ENCODE results near the gene ASB7. TPM values are rescaled to one million over a fixed set of nuclear protein-coding genes. Genes with fewer than 3 reads are reported as not detected.

ASB7 gene
- total and polyA plus RNA-seq, 2 experiments from 2014 or later: 4.1 to 13.9 TPM

DNA sequence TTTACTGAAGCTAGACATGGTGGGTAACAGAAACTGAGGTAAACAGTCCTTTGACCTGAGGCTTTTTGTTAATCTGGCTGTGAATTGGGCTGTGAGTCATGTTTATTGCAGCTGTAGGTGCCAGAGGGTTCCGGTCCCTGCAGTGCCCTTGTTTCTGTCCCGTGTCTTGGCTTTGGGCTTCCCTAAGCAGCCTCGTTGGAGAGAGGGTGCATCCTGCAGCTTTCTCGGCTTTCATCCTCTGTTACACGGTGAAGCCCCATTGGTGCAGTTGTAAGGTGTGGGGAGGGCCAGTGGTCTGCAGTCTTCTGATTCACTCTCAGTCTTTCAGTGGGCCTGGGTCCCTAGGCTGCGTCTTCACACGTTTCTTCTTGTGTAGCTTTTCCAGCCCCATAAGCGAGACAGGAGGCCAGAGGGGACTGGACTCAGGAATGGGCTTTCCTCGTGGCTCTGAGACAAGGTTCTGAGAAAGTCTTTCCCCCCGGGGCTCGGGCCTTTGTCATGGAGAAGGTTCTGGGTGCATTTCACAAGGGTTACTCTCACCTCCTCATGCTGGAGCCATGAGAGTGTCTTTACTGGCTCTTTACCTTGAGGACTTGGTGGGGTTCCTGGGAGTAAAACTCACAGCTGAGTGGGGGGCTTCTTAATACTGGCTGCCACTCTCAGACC, 33.1 kb downstream of the ASB7 start (continued):
- TF ChIP-seq, protein P1, sequence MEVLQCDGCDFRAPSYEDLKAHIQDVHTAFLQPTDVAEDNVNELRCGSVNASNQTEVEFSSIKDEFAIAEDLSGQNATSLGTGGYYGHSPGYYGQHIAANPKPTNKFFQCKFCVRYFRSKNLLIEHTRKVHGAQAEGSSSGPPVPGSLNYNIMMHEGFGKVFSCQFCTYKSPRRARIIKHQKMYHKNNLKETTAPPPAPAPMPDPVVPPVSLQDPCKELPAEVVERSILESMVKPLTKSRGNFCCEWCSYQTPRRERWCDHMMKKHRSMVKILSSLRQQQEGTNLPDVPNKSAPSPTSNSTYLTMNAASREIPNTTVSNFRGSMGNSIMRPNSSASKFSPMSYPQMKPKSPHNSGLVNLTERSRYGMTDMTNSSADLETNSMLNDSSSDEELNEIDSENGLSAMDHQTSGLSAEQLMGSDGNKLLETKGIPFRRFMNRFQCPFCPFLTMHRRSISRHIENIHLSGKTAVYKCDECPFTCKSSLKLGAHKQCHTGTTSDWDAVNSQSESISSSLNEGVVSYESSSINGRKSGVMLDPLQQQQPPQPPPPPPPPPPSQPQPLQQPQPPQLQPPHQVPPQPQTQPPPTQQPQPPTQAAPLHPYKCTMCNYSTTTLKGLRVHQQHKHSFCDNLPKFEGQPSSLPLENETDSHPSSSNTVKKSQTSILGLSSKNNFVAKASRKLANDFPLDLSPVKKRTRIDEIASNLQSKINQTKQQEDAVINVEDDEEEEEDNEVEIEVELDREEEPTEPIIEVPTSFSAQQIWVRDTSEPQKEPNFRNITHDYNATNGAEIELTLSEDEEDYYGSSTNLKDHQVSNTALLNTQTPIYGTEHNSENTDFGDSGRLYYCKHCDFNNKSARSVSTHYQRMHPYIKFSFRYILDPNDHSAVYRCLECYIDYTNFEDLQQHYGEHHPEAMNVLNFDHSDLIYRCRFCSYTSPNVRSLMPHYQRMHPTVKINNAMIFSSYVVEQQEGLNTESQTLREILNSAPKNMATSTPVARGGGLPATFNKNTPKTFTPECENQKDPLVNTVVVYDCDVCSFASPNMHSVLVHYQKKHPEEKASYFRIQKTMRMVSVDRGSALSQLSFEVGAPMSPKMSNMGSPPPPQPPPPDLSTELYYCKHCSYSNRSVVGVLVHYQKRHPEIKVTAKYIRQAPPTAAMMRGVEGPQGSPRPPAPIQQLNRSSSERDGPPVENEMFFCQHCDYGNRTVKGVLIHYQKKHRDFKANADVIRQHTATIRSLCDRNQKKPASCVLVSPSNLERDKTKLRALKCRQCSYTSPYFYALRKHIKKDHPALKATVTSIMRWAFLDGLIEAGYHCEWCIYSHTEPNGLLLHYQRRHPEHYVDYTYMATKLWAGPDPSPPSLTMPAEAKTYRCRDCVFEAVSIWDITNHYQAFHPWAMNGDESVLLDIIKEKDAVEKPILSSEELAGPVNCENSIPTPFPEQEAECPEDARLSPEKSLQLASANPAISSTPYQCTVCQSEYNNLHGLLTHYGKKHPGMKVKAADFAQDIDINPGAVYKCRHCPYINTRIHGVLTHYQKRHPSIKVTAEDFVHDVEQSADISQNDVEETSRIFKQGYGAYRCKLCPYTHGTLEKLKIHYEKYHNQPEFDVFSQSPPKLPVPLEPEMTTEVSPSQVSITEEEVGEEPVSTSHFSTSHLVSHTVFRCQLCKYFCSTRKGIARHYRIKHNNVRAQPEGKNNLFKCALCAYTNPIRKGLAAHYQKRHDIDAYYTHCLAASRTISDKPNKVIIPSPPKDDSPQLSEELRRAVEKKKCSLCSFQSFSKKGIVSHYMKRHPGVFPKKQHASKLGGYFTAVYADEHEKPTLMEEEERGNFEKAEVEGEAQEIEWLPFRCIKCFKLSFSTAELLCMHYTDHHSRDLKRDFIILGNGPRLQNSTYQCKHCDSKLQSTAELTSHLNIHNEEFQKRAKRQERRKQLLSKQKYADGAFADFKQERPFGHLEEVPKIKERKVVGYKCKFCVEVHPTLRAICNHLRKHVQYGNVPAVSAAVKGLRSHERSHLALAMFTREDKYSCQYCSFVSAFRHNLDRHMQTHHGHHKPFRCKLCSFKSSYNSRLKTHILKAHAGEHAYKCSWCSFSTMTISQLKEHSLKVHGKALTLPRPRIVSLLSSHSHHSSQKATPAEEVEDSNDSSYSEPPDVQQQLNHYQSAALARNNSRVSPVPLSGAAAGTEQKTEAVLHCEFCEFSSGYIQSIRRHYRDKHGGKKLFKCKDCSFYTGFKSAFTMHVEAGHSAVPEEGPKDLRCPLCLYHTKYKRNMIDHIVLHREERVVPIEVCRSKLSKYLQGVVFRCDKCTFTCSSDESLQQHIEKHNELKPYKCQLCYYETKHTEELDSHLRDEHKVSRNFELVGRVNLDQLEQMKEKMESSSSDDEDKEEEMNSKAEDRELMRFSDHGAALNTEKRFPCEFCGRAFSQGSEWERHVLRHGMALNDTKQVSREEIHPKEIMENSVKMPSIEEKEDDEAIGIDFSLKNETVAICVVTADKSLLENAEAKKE (CRISPR knock-in tag; IDR thresholded peaks at IDR 0.05): peak; percentile 53; the same call in 1 of the 2 replicates

DNA sequence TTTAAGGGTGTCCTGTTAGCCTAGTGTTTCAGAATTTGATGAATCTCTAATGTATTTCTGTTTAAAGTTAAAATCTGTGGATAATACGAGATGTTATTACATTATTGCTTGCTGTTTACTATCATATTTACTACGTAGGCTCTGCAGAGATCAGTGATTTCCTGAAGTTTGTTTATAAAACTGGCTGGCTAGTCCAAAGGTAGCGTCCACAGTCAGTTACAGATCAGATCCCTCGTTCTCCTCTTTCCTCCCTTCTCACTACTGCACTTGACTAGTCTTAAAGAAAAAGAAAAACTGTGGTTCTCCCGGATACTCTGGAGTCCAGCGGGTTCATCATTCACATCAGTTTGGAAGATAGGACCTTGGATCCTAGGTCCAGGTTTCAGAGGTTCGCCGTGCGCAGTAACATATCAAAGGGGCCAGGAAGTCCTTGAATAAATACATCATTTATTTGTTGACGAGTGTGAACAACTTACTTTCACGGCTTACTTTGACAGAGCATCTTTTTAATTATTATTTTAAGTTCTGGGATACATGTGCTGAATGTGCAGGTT, 35.9 kb downstream of the ASB7 start:
- no peak overlapping the region for H3K4me3 ChIP-seq
- H3K9me2 ChIP-seq (ENCODE audit: insufficient read depth): no peaks in the 10 kb centered on the region
- ATAC-seq: no peak
- H3K4me2 ChIP-seq: no peak overlapping the region
- H3K4me1 ChIP-seq (ENCODE audit: insufficient read depth): peaks cover 19% of the 10 kb centered on the region
- no peaks in the 10 kb centered on the region for H3K27me3 ChIP-seq (ENCODE audit: insufficient read depth)
- H3K4me3 Mint-ChIP-seq: no peak overlapping the region
- H4K20me1 ChIP-seq (replicated peaks; ENCODE audit: insufficient read depth): peaks cover 10% of the 10 kb centered on the region
- peaks cover 84% of the 10 kb centered on the region for H3K79me2 ChIP-seq (replicated peaks; ENCODE audit: insufficient read depth)
- H3K9me3 Mint-ChIP-seq: no peaks in the 10 kb centered on the region
- no peaks in the 10 kb centered on the region for H3F3A ChIP-seq (replicated peaks; ENCODE audit: low read depth)
- H3K36me3 ChIP-seq (ENCODE audit: insufficient read depth): no peaks in the 10 kb centered on the region
- no peak overlapping the region for H3K27ac ChIP-seq (ENCODE audit: low read depth)
- no peak overlapping the region for H2AFZ ChIP-seq
- H3K4me1 Mint-ChIP-seq: peaks cover 37% of the 10 kb centered on the region
- no peaks in the 10 kb centered on the region for H3K36me3 Mint-ChIP-seq (ENCODE audit: low read depth)
- no peak for DNase-seq (ENCODE audit: low spot score)
- H3K27me3 Mint-ChIP-seq (ENCODE audit: insufficient read depth, low read depth, poor library complexity): no peaks in the 10 kb centered on the region
- no peak overlapping the region for H3K27ac Mint-ChIP-seq
- no peak for TF ChIP-seq EZH2phosphoT487 (IDR thresholded peaks at IDR 0.05; ENCODE audit: unreplicated experiment)
- no peak for TF ChIP-seq NANOG (IDR thresholded peaks at IDR 0.05; ENCODE audit: borderline replicate concordance)
- TF ChIP-seq, protein P2, sequence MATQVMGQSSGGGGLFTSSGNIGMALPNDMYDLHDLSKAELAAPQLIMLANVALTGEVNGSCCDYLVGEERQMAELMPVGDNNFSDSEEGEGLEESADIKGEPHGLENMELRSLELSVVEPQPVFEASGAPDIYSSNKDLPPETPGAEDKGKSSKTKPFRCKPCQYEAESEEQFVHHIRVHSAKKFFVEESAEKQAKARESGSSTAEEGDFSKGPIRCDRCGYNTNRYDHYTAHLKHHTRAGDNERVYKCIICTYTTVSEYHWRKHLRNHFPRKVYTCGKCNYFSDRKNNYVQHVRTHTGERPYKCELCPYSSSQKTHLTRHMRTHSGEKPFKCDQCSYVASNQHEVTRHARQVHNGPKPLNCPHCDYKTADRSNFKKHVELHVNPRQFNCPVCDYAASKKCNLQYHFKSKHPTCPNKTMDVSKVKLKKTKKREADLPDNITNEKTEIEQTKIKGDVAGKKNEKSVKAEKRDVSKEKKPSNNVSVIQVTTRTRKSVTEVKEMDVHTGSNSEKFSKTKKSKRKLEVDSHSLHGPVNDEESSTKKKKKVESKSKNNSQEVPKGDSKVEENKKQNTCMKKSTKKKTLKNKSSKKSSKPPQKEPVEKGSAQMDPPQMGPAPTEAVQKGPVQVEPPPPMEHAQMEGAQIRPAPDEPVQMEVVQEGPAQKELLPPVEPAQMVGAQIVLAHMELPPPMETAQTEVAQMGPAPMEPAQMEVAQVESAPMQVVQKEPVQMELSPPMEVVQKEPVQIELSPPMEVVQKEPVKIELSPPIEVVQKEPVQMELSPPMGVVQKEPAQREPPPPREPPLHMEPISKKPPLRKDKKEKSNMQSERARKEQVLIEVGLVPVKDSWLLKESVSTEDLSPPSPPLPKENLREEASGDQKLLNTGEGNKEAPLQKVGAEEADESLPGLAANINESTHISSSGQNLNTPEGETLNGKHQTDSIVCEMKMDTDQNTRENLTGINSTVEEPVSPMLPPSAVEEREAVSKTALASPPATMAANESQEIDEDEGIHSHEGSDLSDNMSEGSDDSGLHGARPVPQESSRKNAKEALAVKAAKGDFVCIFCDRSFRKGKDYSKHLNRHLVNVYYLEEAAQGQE (IDR thresholded peaks at IDR 0.05; ENCODE audit: unreplicated experiment): no peak
- TF ChIP-seq CREB1 (CRISPR knock-in tag; IDR thresholded peaks at IDR 0.05; ENCODE audit: low read depth): no peak
- TF ChIP-seq, protein P3, sequence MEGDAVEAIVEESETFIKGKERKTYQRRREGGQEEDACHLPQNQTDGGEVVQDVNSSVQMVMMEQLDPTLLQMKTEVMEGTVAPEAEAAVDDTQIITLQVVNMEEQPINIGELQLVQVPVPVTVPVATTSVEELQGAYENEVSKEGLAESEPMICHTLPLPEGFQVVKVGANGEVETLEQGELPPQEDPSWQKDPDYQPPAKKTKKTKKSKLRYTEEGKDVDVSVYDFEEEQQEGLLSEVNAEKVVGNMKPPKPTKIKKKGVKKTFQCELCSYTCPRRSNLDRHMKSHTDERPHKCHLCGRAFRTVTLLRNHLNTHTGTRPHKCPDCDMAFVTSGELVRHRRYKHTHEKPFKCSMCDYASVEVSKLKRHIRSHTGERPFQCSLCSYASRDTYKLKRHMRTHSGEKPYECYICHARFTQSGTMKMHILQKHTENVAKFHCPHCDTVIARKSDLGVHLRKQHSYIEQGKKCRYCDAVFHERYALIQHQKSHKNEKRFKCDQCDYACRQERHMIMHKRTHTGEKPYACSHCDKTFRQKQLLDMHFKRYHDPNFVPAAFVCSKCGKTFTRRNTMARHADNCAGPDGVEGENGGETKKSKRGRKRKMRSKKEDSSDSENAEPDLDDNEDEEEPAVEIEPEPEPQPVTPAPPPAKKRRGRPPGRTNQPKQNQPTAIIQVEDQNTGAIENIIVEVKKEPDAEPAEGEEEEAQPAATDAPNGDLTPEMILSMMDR (conservative IDR thresholded peaks at IDR 0.05; ENCODE audit: low read depth in 2 of 2): no peak
- no peak for TF ChIP-seq JUNB (IDR thresholded peaks at IDR 0.05; ENCODE audit: unreplicated experiment)

Data from GM23338 (cell line).